ENCODE data around the gene SYDE2.

- TF ChIP-seq RAD21 (IDR thresholded peaks at IDR 0.05; ENCODE audit: low read depth), result no peak
- TF ChIP-seq TAF1 (IDR thresholded peaks at IDR 0.05; ENCODE audit: low read depth), result no peak
- TF ChIP-seq EP300 (IDR thresholded peaks at IDR 0.05; ENCODE audit: borderline replicate concordance), result no peak
- TF ChIP-seq USF1 (IDR thresholded peaks at IDR 0.05), result no peak
These were observed 7.7 kb upstream of the SYDE2 start for GRCh38 chr1:85208488-85208887.

All from Ishikawa (cell line).